Measurements from ENCODE around the gene ENPP3.

ENPP3 gene

DNA sequence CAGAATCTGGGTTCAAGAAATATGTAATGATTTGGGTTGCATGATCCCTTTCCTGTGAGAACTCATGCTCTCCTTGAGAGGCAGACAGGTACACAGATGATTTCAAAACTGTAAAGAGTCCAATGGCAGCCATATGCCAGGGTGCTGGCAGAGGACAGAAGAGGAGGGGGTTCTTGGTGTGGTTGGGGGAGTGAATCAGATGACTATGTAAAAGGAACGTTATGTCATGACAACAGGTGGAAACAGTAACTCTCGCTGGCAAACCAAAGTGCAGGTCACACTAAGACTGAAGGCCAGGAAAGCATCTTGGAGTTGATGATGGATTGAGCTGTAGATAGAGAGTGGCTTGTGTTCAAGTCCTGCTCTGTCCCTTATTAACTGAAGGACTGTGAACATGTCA, 43.8 kb downstream of the ENPP3 start:
- TF ChIP-seq, protein P1, sequence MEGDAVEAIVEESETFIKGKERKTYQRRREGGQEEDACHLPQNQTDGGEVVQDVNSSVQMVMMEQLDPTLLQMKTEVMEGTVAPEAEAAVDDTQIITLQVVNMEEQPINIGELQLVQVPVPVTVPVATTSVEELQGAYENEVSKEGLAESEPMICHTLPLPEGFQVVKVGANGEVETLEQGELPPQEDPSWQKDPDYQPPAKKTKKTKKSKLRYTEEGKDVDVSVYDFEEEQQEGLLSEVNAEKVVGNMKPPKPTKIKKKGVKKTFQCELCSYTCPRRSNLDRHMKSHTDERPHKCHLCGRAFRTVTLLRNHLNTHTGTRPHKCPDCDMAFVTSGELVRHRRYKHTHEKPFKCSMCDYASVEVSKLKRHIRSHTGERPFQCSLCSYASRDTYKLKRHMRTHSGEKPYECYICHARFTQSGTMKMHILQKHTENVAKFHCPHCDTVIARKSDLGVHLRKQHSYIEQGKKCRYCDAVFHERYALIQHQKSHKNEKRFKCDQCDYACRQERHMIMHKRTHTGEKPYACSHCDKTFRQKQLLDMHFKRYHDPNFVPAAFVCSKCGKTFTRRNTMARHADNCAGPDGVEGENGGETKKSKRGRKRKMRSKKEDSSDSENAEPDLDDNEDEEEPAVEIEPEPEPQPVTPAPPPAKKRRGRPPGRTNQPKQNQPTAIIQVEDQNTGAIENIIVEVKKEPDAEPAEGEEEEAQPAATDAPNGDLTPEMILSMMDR (IDR thresholded peaks at IDR 0.05): no peak
- H3K4me1 ChIP-seq: no peaks in the 10 kb centered on the region

DNA sequence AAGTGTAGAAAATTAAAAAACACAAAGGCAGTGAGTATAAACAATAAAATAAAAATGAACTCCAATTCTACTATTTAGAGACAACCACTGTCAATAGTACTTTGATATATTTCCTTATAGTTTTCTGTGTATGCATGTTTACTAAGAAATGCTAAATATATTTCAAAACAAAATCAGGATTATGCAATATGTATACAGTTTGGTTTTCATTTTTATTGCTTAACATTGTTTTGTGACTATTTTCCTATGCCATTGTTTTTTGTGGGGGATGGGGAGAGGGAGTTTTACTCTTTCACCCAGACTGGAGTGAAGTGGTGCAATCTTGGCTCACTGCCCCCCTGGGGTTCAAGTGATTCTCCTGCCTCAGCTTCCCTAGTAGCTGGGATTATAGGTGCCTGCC, 44.5 kb downstream of the ENPP3 start:
- Histone ChIP-seq H3K27me3 (ENCODE audit: control insufficient read depth, insufficient read depth, low read length) (no peaks in the 10 kb centered on the region), H2AFZ (no peak overlapping the region), H3K4me1 (no peaks in the 10 kb centered on the region), H3K36me3 (ENCODE audit: control insufficient read depth, insufficient read depth, low read length) (no peaks in the 10 kb centered on the region), H3K4me3 (ENCODE audit: low read depth, low read length) (no peak overlapping the region), H3K9ac (no peak overlapping the region), H3K9me3 (ENCODE audit: control insufficient read depth, low read length) (no peaks in the 10 kb centered on the region), H3K27ac (no peak overlapping the region), H3K79me2 (no peaks in the 10 kb centered on the region), H3K4me2 (ENCODE audit: low read length) (no peak overlapping the region)
- TF ChIP-seq, protein P1 (IDR thresholded peaks at IDR 0.05): no peak

More for the DNA sequence above, 43.8 kb downstream of the ENPP3 start:
- no peak overlapping the region for H3K9ac ChIP-seq
- no peaks in the 10 kb centered on the region for H3K27me3 ChIP-seq (ENCODE audit: control insufficient read depth, insufficient read depth, low read length)
- H3K27ac ChIP-seq: no peak overlapping the region
- no peak overlapping the region for H2AFZ ChIP-seq
- H3K4me3 ChIP-seq (ENCODE audit: low read depth, low read length): no peak overlapping the region
- H3K4me2 ChIP-seq (ENCODE audit: low read length): no peak overlapping the region
- no peaks in the 10 kb centered on the region for H3K79me2 ChIP-seq
- no peaks in the 10 kb centered on the region for H3K36me3 ChIP-seq (ENCODE audit: control insufficient read depth, insufficient read depth, low read length)
- H3K9me3 ChIP-seq (ENCODE audit: control insufficient read depth, low read length): no peaks in the 10 kb centered on the region

DNA sequence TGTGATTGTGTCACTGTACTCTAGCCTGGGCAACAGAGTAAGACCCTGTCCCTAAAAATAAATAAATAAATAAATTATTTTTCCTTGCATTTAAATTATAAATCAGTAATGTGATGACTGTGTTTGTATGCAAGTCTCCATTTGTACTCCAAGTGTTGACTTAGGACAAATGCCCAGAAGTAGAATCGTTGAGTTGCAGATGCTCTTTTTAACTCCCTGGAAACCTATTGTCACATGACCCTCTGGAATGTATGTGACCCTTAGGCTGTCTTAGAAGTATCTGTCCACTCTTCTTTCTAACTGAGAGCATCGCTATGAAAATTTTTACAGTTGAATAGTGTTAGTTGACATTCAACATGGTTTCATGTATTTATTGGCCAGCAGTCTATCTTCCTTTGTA, 45.3 kb downstream of the ENPP3 start:
- no peaks in the 10 kb centered on the region for H3K4me1 ChIP-seq
- no peak overlapping the region for H3K27ac ChIP-seq
- TF ChIP-seq, protein P1 (IDR thresholded peaks at IDR 0.05): no peak
- no peaks in the 10 kb centered on the region for H3K36me3 ChIP-seq (ENCODE audit: control insufficient read depth, insufficient read depth, low read length)
- no peaks in the 10 kb centered on the region for H3K9me3 ChIP-seq (ENCODE audit: control insufficient read depth, low read length)
- no peaks in the 10 kb centered on the region for H3K27me3 ChIP-seq (ENCODE audit: control insufficient read depth, insufficient read depth, low read length)
- H3K9ac ChIP-seq: no peak overlapping the region
- no peak overlapping the region for H2AFZ ChIP-seq
- no peak overlapping the region for H3K4me3 ChIP-seq (ENCODE audit: low read depth, low read length)
- H3K79me2 ChIP-seq: no peaks in the 10 kb centered on the region
- no peak overlapping the region for H3K4me2 ChIP-seq (ENCODE audit: low read length)

DNA sequence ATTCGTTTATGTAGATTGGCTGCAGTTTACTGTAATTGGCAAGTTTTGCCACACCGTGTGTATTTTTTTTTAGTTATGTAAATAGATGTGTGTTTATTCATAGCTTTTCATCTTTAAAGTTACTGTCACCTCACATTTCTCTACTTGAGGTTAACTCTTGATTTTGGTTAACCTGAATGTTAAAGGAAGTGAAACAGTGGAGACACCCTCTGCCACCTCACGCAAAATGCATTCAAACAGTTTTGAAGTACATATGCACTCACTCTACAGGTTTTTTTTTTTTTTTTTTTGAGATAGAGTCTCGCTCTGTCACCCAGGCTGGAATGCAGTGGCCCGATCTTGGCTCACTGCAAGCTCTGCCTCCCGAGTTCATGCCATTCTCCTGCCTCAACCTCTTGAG, 46.4 kb downstream of the ENPP3 start:
- TF ChIP-seq, protein P1 (IDR thresholded peaks at IDR 0.05): no peak
- H3K4me2 ChIP-seq (ENCODE audit: low read length): no peak overlapping the region
- no peaks in the 10 kb centered on the region for H3K79me2 ChIP-seq
- H3K9me3 ChIP-seq (ENCODE audit: control insufficient read depth, low read length): no peaks in the 10 kb centered on the region
- no peak overlapping the region for H2AFZ ChIP-seq
- no peaks in the 10 kb centered on the region for H3K4me1 ChIP-seq
- no peak overlapping the region for H3K27ac ChIP-seq
- no peak overlapping the region for H3K4me3 ChIP-seq (ENCODE audit: low read depth, low read length)
- H3K27me3 ChIP-seq (ENCODE audit: control insufficient read depth, insufficient read depth, low read length): no peaks in the 10 kb centered on the region
- H3K9ac ChIP-seq: no peak overlapping the region
- no peaks in the 10 kb centered on the region for H3K36me3 ChIP-seq (ENCODE audit: control insufficient read depth, insufficient read depth, low read length)

DNA sequence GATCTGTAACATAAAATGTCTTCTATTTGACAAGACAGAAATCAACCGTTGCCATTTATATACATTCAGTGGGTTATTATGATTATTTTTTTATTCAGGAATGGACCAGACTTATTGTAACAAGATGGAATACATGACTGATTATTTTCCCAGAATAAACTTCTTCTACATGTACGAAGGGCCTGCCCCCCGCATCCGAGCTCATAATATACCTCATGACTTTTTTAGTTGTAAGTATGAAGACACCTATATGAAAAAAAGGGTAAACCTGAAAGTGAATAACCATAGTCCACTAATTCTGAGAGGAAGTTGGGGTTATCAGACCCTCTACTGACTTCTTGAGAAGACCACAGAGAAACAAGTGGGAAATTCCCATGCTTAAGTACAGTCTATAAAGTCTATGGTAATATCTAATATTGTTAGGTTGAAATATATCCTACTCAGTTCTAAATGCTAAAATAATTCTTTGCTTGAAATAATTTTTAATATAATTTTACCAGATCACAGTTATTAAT, 48.2 kb downstream of the ENPP3 start:
- Histone ChIP-seq H3K79me2 (no peaks in the 10 kb centered on the region), H3K27me3 (ENCODE audit: control insufficient read depth, insufficient read depth, low read length) (no peaks in the 10 kb centered on the region)

More for the DNA sequence above, 48.2 kb downstream of the ENPP3 start:
- H3K4me2 ChIP-seq (ENCODE audit: low read length): no peak overlapping the region
- H3K4me3 ChIP-seq (ENCODE audit: low read depth, low read length): no peak overlapping the region
- TF ChIP-seq, protein P1 (IDR thresholded peaks at IDR 0.05): no peak
- no peak overlapping the region for H3K27ac ChIP-seq
- H3K9me3 ChIP-seq (ENCODE audit: control insufficient read depth, low read length): no peaks in the 10 kb centered on the region
- no peak overlapping the region for H3K9ac ChIP-seq
- no peaks in the 10 kb centered on the region for H3K4me1 ChIP-seq
- H2AFZ ChIP-seq: no peak overlapping the region
- H3K36me3 ChIP-seq (ENCODE audit: control insufficient read depth, insufficient read depth, low read length): no peaks in the 10 kb centered on the region

Measured in parathyroid adenoma (tissue), 2 donors.